Measurements from ENCODE around the gene SPATA3. TPM values are rescaled to one million over a fixed set of nuclear protein-coding genes. Genes with fewer than 3 reads are reported as not detected.

SPATA3 gene
- total RNA-seq, 1 donor from 2014 or later = not detected

GRCh38 chr2:230958820-230959756, 36.8 kb upstream of the SPATA3 start:
- H3K9me3 ChIP-seq (ENCODE audit: insufficient read depth, low read depth, low read length) = no peaks in the 10 kb centered on the region
- H3K79me2 ChIP-seq (ENCODE audit: insufficient read depth, low read length) = no peaks in the 10 kb centered on the region
- Mint-ChIP-seq H3K4me1 (ENCODE audit: low read depth, unreplicated experiment) (peaks cover 24% of the 10 kb centered on the region), H3K9me3 (ENCODE audit: unreplicated experiment) (peaks cover 2% of the 10 kb centered on the region), H3K36me3 (ENCODE audit: low read depth, unreplicated experiment) (no peaks in the 10 kb centered on the region), H3K27me3 (ENCODE audit: low read depth, unreplicated experiment) (peaks cover 3% of the 10 kb centered on the region), H3K4me3 (ENCODE audit: unreplicated experiment) (no peak overlapping the region), H3K27ac (ENCODE audit: unreplicated experiment) (no peak overlapping the region)
- DNase-seq (ENCODE audit: low read depth) (no peak), FAIRE-seq (no peak)
- H3K4me2 ChIP-seq (ENCODE audit: low read length) = no peak overlapping the region
- peaks cover 4% of the 10 kb centered on the region for H3K27me3 ChIP-seq (ENCODE audit: insufficient read depth, low read length)
- H3K4me3 ChIP-seq (ENCODE audit: insufficient read depth, low read depth, low read length) = no peak overlapping the region
- H3K36me3 ChIP-seq (ENCODE audit: insufficient read depth, low read length) = no peaks in the 10 kb centered on the region
- peaks cover 3% of the 10 kb centered on the region for H3K4me1 ChIP-seq (ENCODE audit: insufficient read depth, low read length)
- no peak overlapping the region for H3K27ac ChIP-seq (ENCODE audit: low read depth, low read length)
- H2AFZ ChIP-seq (ENCODE audit: low read depth, low read length) = no peak overlapping the region
- TF ChIP-seq EZH2 (IDR thresholded peaks at IDR 0.05; ENCODE audit: insufficient read depth, low read length) (no peak), CTCF (IDR thresholded peaks at IDR 0.05; ENCODE audit: insufficient read depth, low read depth, low read length) (no peak)
- no peak overlapping the region for H3K9ac ChIP-seq (ENCODE audit: low read length)
- H4K20me1 ChIP-seq (ENCODE audit: insufficient read depth, low read length) = no peaks in the 10 kb centered on the region

GRCh38 chr2:230960026-230960425, 35.9 kb upstream of the SPATA3 start:
- TF ChIP-seq EZH2 (IDR thresholded peaks at IDR 0.05; ENCODE audit: insufficient read depth, low read length) (no peak), CTCF (IDR thresholded peaks at IDR 0.05; ENCODE audit: insufficient read depth, low read depth, low read length) (no peak)
- Histone ChIP-seq H2AFZ (ENCODE audit: low read depth, low read length) (no peak overlapping the region), H3K4me1 (ENCODE audit: insufficient read depth, low read length) (peaks cover 3% of the 10 kb centered on the region), H3K4me3 (ENCODE audit: insufficient read depth, low read depth, low read length) (no peak overlapping the region), H3K36me3 (ENCODE audit: insufficient read depth, low read length) (no peaks in the 10 kb centered on the region), H3K27ac (ENCODE audit: low read depth, low read length) (no peak overlapping the region), H3K27me3 (ENCODE audit: insufficient read depth, low read length) (peaks cover 4% of the 10 kb centered on the region), H3K4me2 (ENCODE audit: low read length) (no peak overlapping the region), H3K9ac (ENCODE audit: low read length) (no peak overlapping the region), H3K79me2 (ENCODE audit: insufficient read depth, low read length) (no peaks in the 10 kb centered on the region), H4K20me1 (ENCODE audit: insufficient read depth, low read length) (no peaks in the 10 kb centered on the region), H3K9me3 (ENCODE audit: insufficient read depth, low read depth, low read length) (no peaks in the 10 kb centered on the region)
- DNase-seq (ENCODE audit: low read depth) = no peak
- H3K4me3 Mint-ChIP-seq (ENCODE audit: unreplicated experiment) = no peak overlapping the region
- FAIRE-seq = no peak
- H3K27me3 Mint-ChIP-seq (ENCODE audit: low read depth, unreplicated experiment) = peaks cover 3% of the 10 kb centered on the region
- no peak overlapping the region for H3K27ac Mint-ChIP-seq (ENCODE audit: unreplicated experiment)
- H3K36me3 Mint-ChIP-seq (ENCODE audit: low read depth, unreplicated experiment) = no peaks in the 10 kb centered on the region
- H3K4me1 Mint-ChIP-seq (ENCODE audit: low read depth, unreplicated experiment) = peaks cover 24% of the 10 kb centered on the region
- H3K9me3 Mint-ChIP-seq (ENCODE audit: unreplicated experiment) = peaks cover 2% of the 10 kb centered on the region

GRCh38 chr2:230961091-230961491, 34.8 kb upstream of the SPATA3 start:
- H3K36me3 Mint-ChIP-seq (ENCODE audit: low read depth, unreplicated experiment) = no peaks in the 10 kb centered on the region
- no peak overlapping the region for H3K4me3 Mint-ChIP-seq (ENCODE audit: unreplicated experiment)
- peak overlapping the region; percentile 56 for H3K27ac Mint-ChIP-seq (ENCODE audit: unreplicated experiment)
- no peak overlapping the region for H3K9ac ChIP-seq (ENCODE audit: low read length)
- no peak overlapping the region for H2AFZ ChIP-seq (ENCODE audit: low read depth, low read length)
- H3K36me3 ChIP-seq (ENCODE audit: insufficient read depth, low read length) = no peaks in the 10 kb centered on the region
- H3K9me3 ChIP-seq (ENCODE audit: insufficient read depth, low read depth, low read length) = no peaks in the 10 kb centered on the region
- DNase-seq (ENCODE audit: low read depth) = peak; percentile 74
- FAIRE-seq = no peak
- H3K9me3 Mint-ChIP-seq (ENCODE audit: unreplicated experiment) = peaks cover 2% of the 10 kb centered on the region
- H4K20me1 ChIP-seq (ENCODE audit: insufficient read depth, low read length) = no peaks in the 10 kb centered on the region
- H3K4me3 ChIP-seq (ENCODE audit: insufficient read depth, low read depth, low read length) = no peak overlapping the region
- H3K4me1 Mint-ChIP-seq (ENCODE audit: low read depth, unreplicated experiment) = peaks cover 24% of the 10 kb centered on the region
- H3K27me3 Mint-ChIP-seq (ENCODE audit: low read depth, unreplicated experiment) = peaks cover 2% of the 10 kb centered on the region
- peaks cover 3% of the 10 kb centered on the region for H3K4me1 ChIP-seq (ENCODE audit: insufficient read depth, low read length)
- no peak for TF ChIP-seq EZH2 (IDR thresholded peaks at IDR 0.05; ENCODE audit: insufficient read depth, low read length)
- no peak for TF ChIP-seq CTCF (IDR thresholded peaks at IDR 0.05; ENCODE audit: insufficient read depth, low read depth, low read length)
- no peak overlapping the region for H3K4me2 ChIP-seq (ENCODE audit: low read length)
- no peaks in the 10 kb centered on the region for H3K79me2 ChIP-seq (ENCODE audit: insufficient read depth, low read length)
- H3K27ac ChIP-seq (ENCODE audit: low read depth, low read length) = no peak overlapping the region
- peaks cover 3% of the 10 kb centered on the region for H3K27me3 ChIP-seq (ENCODE audit: insufficient read depth, low read length)

Data from astrocyte (in vitro differentiated cells and primary cell).